GM12874 (cell line): Measurements from ENCODE around the gene THSD4.

Source experiments
- TF ChIP-seq, protein P1 (sequence below): IDR thresholded peaks from 2 replicates; pipeline ENCODE4 v1.5.1; 2011; ENCODE audit warnings: low read depth, mild to moderate bottlenecking, control low read depth, low read length, moderate library complexity; ENCODE audit not compliant: insufficient read depth

THSD4 gene

GRCh38 chr15:71114887-71115566 lies at the start of gene THSD4:
TSS of gene THSD4 (plus strand) at chr15:71115471.
- TF ChIP-seq, protein P1, sequence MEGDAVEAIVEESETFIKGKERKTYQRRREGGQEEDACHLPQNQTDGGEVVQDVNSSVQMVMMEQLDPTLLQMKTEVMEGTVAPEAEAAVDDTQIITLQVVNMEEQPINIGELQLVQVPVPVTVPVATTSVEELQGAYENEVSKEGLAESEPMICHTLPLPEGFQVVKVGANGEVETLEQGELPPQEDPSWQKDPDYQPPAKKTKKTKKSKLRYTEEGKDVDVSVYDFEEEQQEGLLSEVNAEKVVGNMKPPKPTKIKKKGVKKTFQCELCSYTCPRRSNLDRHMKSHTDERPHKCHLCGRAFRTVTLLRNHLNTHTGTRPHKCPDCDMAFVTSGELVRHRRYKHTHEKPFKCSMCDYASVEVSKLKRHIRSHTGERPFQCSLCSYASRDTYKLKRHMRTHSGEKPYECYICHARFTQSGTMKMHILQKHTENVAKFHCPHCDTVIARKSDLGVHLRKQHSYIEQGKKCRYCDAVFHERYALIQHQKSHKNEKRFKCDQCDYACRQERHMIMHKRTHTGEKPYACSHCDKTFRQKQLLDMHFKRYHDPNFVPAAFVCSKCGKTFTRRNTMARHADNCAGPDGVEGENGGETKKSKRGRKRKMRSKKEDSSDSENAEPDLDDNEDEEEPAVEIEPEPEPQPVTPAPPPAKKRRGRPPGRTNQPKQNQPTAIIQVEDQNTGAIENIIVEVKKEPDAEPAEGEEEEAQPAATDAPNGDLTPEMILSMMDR = peak; percentile 95

- TF ChIP-seq, protein P1 = no peak
Measured at GRCh38 chr15:71066983-71067382, 48.3 kb upstream of the THSD4 start.

DNA sequence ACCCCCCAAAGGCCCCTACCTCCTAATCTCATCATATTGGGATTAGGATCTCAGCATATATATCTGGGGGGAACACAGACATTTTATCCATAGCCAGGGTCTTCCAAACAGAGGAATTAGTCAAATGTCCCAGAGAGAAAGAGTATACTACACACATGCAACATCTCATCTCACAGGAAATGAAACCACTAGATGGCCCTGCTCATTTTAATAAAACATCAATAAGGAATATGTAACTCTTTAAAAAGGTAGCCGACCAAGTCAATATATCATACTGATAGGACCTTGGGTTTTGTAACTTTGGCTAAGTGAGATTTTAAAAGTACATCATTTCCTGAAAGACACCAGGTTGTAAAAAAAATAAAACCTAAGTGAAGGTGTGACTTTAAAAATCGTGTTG lies 45.6 kb upstream of the THSD4 start:
- TF ChIP-seq, protein P1 = no peak

DNA sequence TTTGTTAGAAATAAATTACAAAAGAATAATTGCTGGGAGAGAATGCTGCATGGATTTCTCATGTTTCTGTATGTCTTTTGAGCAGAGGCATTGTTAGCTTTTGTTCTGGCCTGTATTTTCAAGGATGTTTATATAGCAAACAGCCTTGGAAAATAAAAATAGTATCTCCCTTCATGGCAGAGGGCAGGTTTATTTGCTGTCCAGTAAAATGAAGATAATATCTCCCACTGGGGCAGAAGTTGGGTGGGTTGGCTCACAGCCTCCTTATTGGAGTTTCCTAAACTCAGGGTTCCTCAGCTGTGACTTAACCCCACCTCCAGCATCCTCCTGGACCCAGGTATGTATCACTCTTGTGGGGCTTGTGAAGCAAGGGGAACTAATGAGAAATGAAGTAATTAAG lies 43.7 kb upstream of the THSD4 start:
- TF ChIP-seq, protein P1 = no peak

GRCh38 chr15:71072423-71072822 lies 42.8 kb upstream of the THSD4 start:
- TF ChIP-seq, protein P1 = no peak

- TF ChIP-seq, protein P1 = no peak
Measured at GRCh38 chr15:71078506-71079207, 36.6 kb upstream of the THSD4 start.

- TF ChIP-seq, protein P1 = no peak
Measured at GRCh38 chr15:71079208-71080044, 35.8 kb upstream of the THSD4 start.
